Ureter (tissue), 1 donor: ENCODE data around the gene PRKCA. TPM values are rescaled to one million over a fixed set of nuclear protein-coding genes. Genes with fewer than 3 reads are reported as not detected.
A peak's percentile ranks its signal among the peaks of the same experiment; 100 is the strongest.

Experiments
- DNase-seq: peaks from one replicate; pipeline ENCODE4 v3.0.0-alpha.2; 2020; ENCODE audit warnings: low spot score
- total RNA-seq: library from RNA; stranded (reverse); gene quantifications from one replicate; pipeline ENCODE4 v1.2.4, GENCODE V29; 2023
- donor health status: DM: yes; HTN: yes; CAD: no.

The PRKCA gene
- total RNA-seq, 1 donor from 2014 or later: 58.1 TPM

DNA sequence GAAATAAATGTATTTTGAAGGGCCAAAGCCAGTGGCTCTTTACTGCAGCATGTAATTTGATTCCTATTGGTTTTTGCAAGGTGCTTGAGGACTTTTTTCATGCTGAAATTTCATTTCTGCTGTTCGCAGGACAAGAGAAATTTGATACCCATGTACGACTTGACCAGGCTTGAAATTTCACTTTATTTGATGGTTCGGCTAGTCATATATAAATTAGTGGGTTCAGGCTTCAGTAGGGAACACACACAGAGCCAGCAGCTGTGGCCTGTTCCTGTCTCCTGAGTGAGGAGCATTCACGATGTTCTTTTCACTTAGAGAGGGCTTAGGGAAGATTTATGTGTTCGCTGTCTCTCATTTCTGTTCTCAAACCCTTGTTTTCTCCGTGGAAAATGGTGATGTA, 274.1 kb downstream of the PRKCA start:
- DNase-seq: no peak

DNA sequence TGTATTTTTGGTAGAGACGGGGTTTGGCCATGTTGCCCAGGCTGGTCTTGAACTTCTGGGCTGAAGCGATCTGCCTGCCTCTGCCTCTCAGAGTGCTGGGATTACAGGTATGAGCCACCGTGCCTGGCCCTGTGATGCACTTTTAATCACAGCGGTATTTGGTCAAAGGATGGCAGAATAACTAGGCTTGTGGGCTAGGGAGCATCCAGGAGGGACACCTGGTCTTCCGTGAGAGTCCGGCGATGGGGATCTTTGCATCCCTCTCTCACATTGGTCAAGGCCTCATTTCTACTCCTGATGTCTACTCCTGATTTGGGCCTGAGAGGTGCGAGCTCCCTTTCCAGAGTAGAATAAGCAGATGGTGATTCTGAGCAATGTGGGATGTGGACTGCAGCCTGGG, 274.6 kb downstream of the PRKCA start:
- DNase-seq: no peak

GRCh38 chr17:66578781-66579489, 276.5 kb downstream of the PRKCA start:
- peak; percentile 36 for DNase-seq

- DNase-seq: peak; percentile 20
These were observed 277.1 kb downstream of the PRKCA start for GRCh38 chr17:66579556-66579955.

GRCh38 chr17:66580184-66580955, 278.0 kb downstream of the PRKCA start:
- DNase-seq: peak; percentile 46

DNA sequence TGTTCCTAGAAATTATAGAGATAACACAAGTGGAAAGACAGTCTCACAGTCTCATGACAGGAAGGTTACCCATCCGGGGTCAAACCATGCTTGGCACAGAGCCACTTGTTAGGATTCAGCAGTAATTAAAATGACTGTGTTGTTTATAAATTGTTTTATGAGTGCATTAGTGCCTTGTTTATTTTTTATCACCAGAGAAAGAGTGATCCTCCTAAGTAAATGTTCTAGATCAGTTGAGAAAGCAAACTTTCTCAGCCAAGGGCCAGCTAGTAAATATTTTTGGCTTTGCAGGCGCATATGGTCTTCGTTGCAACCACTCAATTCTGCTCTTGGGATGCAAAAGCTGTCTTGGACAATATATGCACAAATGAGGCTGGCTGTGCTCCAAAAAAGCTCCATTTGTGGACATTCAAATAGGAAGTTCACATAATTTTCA, 278.6 kb downstream of the PRKCA start:
- DNase-seq: peak; percentile 48

DNA sequence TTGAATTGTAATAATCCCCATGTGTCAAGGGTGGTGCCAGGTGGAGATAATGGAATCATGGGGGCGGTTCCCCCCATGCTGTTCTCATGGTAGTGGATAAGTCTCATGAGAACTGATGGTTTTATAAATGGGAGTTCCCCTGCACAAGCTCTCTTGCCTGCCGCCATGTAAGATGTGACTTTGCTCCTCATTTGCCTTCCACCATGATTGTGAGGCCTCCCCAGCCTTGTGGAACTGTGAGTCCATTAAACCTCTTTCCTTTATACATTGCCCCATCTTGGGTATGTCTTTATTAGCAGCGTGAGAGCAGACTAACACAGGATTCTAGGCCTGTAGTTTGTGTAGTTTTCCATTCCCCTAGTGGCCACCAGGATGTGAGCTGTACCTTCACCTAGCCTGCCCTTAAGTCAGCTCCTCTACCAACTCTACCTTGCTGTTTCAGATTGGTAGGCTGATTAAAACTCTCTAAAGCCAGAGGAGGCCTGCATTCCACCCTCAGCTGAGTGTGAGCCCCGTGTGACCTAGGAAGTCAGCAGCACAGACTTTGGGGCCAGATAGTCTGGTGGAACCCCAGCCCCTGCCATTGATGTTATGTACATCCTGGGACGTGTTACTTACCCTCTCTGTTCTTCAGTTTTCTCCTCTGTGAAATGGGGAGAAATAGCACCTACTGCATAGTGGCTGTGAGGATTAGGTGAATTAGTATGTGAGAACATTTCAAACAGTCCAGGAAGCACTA, 280.1 kb downstream of the PRKCA start:
- no peak for DNase-seq

DNA sequence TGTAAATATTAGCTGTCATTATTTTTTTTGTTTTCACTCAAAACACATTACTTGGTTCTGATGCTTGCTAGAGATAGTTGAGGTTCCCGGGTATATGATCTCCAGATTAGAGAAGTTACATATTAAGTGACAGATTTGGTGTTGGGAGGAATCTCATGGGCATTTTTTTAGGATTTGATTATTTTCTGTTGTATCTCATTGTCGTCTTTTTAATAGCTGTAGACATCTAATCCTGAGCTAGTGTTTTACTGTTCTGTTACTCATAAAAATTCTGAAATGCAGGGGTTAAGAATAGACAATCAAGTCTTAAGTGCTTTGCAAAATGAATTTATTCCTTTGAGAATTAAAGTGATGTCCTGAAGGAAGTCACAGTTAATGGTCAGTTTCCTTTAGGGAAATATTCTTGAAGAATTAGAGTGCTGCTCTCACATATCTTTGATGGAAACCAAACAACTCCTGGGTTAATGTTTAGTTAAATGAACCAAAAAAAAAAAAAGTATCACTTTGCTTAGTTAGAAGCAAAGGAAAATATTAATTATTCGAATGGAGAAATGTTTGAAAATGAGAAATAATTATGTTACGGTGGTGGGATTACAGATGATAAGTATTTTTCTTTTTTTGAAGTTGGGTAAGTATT, 280.8 kb downstream of the PRKCA start:
- DNase-seq: no peak

- no peak for DNase-seq
These were observed 282.5 kb downstream of the PRKCA start for GRCh38 chr17:66584927-66585326.

DNA sequence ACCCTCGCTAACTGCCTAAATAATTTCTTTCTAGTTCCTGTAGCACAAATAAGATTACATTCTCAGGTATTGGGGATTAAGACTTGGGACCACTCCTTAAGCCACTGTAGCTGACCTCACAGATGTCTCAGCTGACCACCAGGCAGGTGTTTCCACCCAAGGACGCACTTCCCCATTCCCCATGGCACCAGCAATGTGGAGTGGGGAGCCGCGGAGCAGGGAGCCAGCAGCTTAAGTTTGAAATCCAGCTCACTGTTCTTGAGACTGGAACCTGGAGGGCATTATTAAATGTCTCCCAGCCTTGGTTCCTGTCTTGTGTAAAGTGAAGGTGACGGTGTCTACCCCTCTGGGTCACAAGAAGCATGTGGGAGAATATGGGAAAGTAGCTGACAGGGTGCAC, 283.1 kb downstream of the PRKCA start:
- DNase-seq: no peak

- DNase-seq: no peak
These were observed 287.5 kb downstream of the PRKCA start for GRCh38 chr17:66589892-66590291.

DNA sequence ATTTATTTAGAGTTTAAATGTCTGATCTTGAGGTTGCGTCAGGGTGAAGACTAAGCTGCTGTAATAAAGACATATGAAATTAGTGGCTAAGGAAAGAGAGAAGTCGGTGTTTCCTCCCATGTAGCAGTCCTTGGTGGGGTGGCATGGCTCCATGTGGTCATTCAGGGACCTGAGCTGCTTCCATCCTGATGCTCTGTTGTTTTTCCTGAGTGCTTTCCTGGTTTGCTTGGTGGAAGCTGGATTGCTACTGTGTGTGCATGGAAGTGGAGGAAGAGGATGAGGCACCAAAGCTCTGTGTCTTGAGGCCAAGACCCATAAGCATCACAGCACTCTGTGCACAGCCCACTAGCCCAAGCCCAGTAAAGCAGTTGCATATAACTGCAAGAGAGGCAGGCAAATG, 290.7 kb downstream of the PRKCA start:
- no peak for DNase-seq

GRCh38 chr17:66595893-66596292, 293.5 kb downstream of the PRKCA start:
- DNase-seq: no peak

- DNase-seq: no peak
These were observed 300.4 kb downstream of the PRKCA start for GRCh38 chr17:66602659-66603384.

- no peak for DNase-seq
These were observed 302.0 kb downstream of the PRKCA start for GRCh38 chr17:66604376-66604775.

- no peak for DNase-seq
These were observed 303.1 kb downstream of the PRKCA start for GRCh38 chr17:66605541-66605940.

DNA sequence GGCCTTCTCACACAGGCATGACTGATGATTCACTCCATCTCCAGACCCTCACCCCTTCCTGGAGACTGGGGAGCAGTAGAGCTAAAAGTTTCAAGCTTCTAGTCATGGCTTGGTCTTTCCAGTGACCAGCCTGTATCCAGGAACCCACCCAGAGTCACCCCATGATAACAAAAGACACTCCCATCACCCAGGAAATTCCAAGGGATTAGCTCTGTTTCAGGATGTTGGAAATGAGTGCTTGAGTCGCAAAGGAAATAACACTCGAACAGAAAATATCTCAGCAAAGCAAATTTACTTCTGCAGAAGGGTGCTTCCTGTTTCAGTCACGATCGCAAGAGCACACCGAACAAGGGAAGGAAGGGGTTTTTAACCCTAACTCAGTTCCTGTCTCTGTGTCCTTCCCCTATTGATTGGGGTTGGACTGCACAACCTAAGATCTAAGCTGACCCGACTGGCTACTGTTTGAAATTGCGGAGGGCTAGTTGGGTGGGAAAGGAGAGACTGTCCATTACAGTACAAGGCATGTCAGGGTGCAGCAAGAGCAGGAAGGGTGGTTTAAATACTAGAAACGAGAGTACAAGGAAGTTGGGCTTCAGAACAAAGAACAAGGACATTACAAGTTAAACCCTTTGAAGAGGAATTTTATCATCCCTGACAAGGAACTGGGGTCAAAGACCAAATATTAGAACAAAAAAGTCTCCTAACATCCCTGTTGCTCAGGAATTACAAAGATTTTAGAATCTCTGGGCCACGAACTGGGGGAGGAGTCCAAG, 308.1 kb downstream of the PRKCA start:
- no peak for DNase-seq

GRCh38 chr17:66611397-66611796, 309.0 kb downstream of the PRKCA start:
- no peak for DNase-seq

DNA sequence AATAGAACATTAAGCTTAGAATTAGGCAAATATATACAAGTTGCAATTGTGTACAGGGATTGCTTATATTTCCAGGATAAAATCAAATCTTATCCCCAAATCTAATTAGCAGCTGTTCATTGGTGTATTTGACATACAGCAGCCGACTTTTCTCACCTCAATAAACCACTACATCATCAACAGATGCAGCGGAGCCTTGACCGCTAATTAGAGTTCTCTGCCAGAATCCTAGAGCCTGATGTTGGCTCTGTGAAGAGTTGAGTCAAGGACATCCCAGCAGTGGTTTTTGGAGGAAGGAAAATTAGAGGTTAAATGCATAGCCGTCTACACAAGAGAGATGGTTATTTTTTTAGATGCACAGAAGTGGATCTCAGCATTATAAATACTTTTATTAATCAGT, 310.6 kb downstream of the PRKCA start:
- DNase-seq: no peak

GRCh38 chr17:66614469-66614868, 312.1 kb downstream of the PRKCA start:
- no peak for DNase-seq

DNA sequence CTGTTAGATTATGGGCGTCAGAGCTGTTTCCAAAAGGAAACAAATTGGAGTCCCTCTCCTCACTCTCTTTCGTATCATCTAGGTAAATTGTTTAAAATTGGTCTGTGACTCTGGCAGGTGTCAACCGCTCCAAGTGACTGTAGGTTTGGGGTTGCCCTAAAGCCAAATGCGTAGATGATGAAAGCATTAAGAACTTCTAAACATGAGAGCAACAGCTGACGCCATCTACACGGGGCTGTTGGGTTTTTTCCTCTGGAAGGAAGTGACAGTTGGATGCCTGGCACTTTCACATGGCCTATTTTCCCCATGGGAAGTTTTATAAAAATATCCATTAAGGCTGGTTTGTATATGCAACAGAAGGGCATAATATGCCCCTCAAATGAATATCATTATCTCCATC, 316.8 kb downstream of the PRKCA start:
- no peak for DNase-seq
